DOHH2 (cell line): Measurements from ENCODE around the gene C1orf116.

ENCODE experiments used
- EZH2phosphoT487 ChIP-seq: fragments of 200-600 bp; sonication (generic); IDR thresholded peaks from 2 replicates; pipeline ENCODE4 v1.6.1; 2017; ENCODE audit warnings: borderline replicate concordance, mild to moderate bottlenecking, antibody characterized with exemption, low read length, moderate library complexity, mixed read lengths
- TF ChIP-seq, protein P1 (sequence below): fragments of 200-600 bp; sonication (generic); IDR thresholded peaks from one replicate; pipeline ENCODE4 v1.5.1; 2014; ENCODE audit warnings: antibody characterized with exemption, mild to moderate bottlenecking, low read depth, low read length; ENCODE audit not compliant: poor library complexity, severe bottlenecking

GRCh38 chr1:207024202-207025145 is 8.1 kb downstream of the C1orf116 start:
- TF ChIP-seq, protein P1, sequence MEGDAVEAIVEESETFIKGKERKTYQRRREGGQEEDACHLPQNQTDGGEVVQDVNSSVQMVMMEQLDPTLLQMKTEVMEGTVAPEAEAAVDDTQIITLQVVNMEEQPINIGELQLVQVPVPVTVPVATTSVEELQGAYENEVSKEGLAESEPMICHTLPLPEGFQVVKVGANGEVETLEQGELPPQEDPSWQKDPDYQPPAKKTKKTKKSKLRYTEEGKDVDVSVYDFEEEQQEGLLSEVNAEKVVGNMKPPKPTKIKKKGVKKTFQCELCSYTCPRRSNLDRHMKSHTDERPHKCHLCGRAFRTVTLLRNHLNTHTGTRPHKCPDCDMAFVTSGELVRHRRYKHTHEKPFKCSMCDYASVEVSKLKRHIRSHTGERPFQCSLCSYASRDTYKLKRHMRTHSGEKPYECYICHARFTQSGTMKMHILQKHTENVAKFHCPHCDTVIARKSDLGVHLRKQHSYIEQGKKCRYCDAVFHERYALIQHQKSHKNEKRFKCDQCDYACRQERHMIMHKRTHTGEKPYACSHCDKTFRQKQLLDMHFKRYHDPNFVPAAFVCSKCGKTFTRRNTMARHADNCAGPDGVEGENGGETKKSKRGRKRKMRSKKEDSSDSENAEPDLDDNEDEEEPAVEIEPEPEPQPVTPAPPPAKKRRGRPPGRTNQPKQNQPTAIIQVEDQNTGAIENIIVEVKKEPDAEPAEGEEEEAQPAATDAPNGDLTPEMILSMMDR = no peak
- no peak for TF ChIP-seq EZH2phosphoT487
